ENCODE results near the gene PLEKHA4. TPM values are rescaled to one million over a fixed set of nuclear protein-coding genes. Genes with fewer than 3 reads are reported as not detected.

The PLEKHA4 gene
- total and polyA plus RNA-seq, 2 of the 13 experiments (the other 11 are each of a cell fraction or from before 2014, with no cell fraction given) = 4.8 to 6.0 TPM

- TF ChIP-seq, protein P1, sequence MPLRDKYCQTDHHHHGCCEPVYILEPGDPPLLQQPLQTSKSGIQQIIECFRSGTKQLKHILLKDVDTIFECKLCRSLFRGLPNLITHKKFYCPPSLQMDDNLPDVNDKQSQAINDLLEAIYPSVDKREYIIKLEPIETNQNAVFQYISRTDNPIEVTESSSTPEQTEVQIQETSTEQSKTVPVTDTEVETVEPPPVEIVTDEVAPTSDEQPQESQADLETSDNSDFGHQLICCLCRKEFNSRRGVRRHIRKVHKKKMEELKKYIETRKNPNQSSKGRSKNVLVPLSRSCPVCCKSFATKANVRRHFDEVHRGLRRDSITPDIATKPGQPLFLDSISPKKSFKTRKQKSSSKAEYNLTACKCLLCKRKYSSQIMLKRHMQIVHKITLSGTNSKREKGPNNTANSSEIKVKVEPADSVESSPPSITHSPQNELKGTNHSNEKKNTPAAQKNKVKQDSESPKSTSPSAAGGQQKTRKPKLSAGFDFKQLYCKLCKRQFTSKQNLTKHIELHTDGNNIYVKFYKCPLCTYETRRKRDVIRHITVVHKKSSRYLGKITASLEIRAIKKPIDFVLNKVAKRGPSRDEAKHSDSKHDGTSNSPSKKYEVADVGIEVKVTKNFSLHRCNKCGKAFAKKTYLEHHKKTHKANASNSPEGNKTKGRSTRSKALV (CRISPR knock-in tag; IDR thresholded peaks at IDR 0.05) = no peak
- no peak for TF ChIP-seq HOXA7 (CRISPR knock-in tag; IDR thresholded peaks at IDR 0.05)
- no peak for TF ChIP-seq ZNF30 (CRISPR knock-in tag; IDR thresholded peaks at IDR 0.05)
- TF ChIP-seq NR2C2 (CRISPR knock-in tag; IDR thresholded peaks at IDR 0.05; ENCODE audit: borderline replicate concordance) = no peak
- TF ChIP-seq CEBPG (CRISPR knock-in tag; IDR thresholded peaks at IDR 0.05) = 0 out of 2 replicates have a peak, but pooled peaks have one; percentile 28
- TF ChIP-seq KDM6A (CRISPR knock-in tag; IDR thresholded peaks at IDR 0.05; ENCODE audit: low read depth) = no peak
- TF ChIP-seq U2AF2 (IDR thresholded peaks at IDR 0.05; ENCODE audit: low read depth, low read length) = no peak
- TF ChIP-seq MNT (IDR thresholded peaks at IDR 0.05) = 0 out of 2 replicates have a peak, but pooled peaks have one; percentile 21
- no peak for TF ChIP-seq HOXD1 (CRISPR knock-in tag; IDR thresholded peaks at IDR 0.05)
- TF ChIP-seq FOSL2 (CRISPR knock-in tag; IDR thresholded peaks at IDR 0.05) = 0 out of 2 replicates have a peak, but pooled peaks have one; percentile 13
- TF ChIP-seq RFXAP (CRISPR knock-in tag; IDR thresholded peaks at IDR 0.05; ENCODE audit: borderline replicate concordance) = no peak
- TF ChIP-seq PRPF4 (IDR thresholded peaks at IDR 0.05; ENCODE audit: low read depth, low read length, poor library complexity, severe bottlenecking) = no peak
- TF ChIP-seq ZFP82 (CRISPR knock-in tag; IDR thresholded peaks at IDR 0.05; ENCODE audit: borderline replicate concordance) = no peak
- no peak for TF ChIP-seq PHF5A (CRISPR knock-in tag; IDR thresholded peaks at IDR 0.05; ENCODE audit: low read depth, unreplicated experiment)
- TF ChIP-seq GMEB1 (CRISPR knock-in tag; IDR thresholded peaks at IDR 0.05; ENCODE audit: borderline replicate concordance) = no peak
- no peak for TF ChIP-seq ARNT2 (CRISPR knock-in tag; IDR thresholded peaks at IDR 0.05; ENCODE audit: low read depth)
- TF ChIP-seq MIER3 (CRISPR knock-in tag; IDR thresholded peaks at IDR 0.05; ENCODE audit: borderline replicate concordance) = 0 out of 2 replicates have a peak, but pooled peaks have one; percentile 28
- TF ChIP-seq NONO (IDR thresholded peaks at IDR 0.05) = no peak
- no peak for TF ChIP-seq NONO (CRISPR knock-in tag; conservative IDR thresholded peaks at IDR 0.05)
- no peak for TF ChIP-seq CBX2 (IDR thresholded peaks at IDR 0.05; ENCODE audit: low read depth, low read length)
- TF ChIP-seq CBX2 (CRISPR knock-in tag; IDR thresholded peaks at IDR 0.05; ENCODE audit: low read depth) = no peak
- no peak for TF ChIP-seq ZNF672 (CRISPR knock-in tag; IDR thresholded peaks at IDR 0.05)
- peak; percentile 26; the same call in 1 of the 2 replicates for TF ChIP-seq SOX5 (CRISPR knock-in tag; IDR thresholded peaks at IDR 0.05; ENCODE audit: borderline replicate concordance)
- TF ChIP-seq TCF7 (IDR thresholded peaks at IDR 0.05; ENCODE audit: low read depth) = peak; percentile 74
- TF ChIP-seq ASH2L (IDR thresholded peaks at IDR 0.05; ENCODE audit: insufficient read length, low read depth, low read length) = peak; percentile 44
- TF ChIP-seq ZNF382 (CRISPR knock-in tag; IDR thresholded peaks at IDR 0.05; ENCODE audit: borderline replicate concordance) = no peak
- no peak for TF ChIP-seq NFKB2 (CRISPR knock-in tag; IDR thresholded peaks at IDR 0.05; ENCODE audit: borderline replicate concordance)
- peak; percentile 90 for TF ChIP-seq RXRA (CRISPR knock-in tag; IDR thresholded peaks at IDR 0.05)
- no peak for TF ChIP-seq ZSCAN30 (CRISPR knock-in tag; IDR thresholded peaks at IDR 0.05)
Measured at GRCh38 chr19:48815870-48816501, 52.4 kb downstream of the PLEKHA4 start (continued).
